CD1c-positive myeloid dendritic cell (primary cell): ENCODE data around the gene CDH13.

Experiments
- DNase-seq: peaks from one replicate; pipeline ENCODE4 v3.0.0-alpha.2; 2016; ENCODE audit errors: extremely low spot score

CDH13 gene

GRCh38 chr16:82626791-82627261 is at the start of gene CDH13:
TSS of gene CDH13 (plus strand) at chr16:82626969.
- no peak for DNase-seq

DNA sequence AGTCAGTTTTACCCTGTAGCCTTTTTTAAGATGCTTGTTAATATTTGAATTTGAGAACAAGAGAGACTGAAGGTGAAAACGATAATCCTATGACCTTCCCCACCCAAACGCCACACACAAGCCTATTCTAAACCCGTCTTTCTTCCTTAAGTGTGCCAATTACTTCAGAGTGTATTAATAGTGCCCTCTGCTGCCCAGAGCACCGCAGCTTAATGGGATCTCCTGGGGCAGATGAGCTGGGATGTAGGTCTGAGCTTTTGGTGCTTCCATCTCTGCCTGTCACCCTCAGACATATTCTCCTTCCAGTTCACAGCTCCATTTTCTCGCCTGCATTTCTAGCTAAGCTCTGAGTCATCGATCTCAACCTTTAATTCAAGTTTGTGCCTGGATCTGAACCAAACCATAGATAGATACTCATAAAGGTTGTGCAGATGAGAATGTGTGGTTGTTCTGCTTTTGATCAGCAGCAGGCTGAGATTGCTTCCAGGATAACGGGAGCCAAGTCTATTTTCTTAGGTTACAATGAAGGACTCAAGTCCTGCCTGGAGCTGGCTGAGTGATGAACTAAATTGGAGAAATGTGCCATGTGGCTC is 46.4 kb upstream of the CDH13 start:
- no peak for DNase-seq

DNA sequence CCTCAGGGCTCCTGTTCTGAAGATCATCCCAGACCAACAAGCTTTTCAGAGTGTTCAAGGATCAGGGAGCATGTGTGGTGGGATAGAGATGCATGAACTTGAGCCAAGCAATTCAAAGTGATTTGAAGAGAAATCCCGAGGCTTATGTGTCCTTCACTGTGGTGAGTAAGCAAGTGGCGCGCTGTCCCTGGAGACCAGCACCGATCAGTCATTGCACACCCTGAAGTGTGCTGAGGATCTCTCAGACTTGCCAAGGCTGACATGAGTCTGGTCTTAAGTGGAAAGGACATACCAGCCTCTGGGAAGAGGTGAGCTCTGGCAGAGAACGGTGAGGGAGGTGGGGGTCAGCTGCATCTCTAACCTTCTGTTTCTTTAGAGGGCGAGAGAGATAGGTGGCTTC is 43.8 kb upstream of the CDH13 start:
- no peak for DNase-seq

- DNase-seq, result no peak
Measured at GRCh38 chr16:82583422-82583821, 43.3 kb upstream of the CDH13 start.

- no peak for DNase-seq
Measured at GRCh38 chr16:82584553-82585152, 42.1 kb upstream of the CDH13 start.

DNA sequence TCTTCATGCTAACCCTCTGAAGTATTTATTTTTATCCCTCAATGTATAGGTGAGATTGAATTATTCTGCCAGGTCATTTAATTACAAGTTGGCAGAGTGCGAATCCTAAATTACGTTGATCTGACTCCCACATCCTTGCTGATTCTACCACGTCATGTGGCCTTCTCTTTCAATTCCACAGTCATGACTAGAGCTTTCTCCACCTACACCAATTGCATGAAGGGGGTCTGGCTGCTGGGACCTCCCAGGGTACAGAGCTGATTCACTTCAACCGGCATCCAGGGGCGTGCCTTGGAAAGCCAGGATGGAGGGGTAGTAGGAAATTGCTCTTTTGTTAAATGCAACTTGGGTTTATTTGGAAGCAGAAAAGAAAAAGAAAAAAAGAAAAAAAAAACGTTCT is 41.1 kb upstream of the CDH13 start:
- no peak for DNase-seq

DNA sequence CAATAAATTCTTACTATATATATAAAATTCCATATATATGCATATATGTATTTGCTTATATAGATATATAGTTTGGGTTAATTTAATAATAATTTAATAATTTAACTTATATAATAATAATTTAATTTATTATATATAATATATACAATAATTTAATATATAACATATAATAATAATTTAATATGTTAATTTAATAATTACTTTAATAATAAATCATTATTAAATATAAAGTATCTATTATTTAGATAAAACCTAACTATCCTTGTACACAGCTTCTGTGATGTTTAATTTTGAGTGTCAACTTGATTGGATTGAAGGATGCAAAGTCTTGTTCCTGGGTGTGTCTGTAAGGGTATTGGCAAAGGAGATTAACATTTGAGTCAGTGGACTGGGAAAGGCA is 40.6 kb upstream of the CDH13 start:
- no peak for DNase-seq

GRCh38 chr16:82587289-82587688 is 39.5 kb upstream of the CDH13 start:
- DNase-seq, result no peak

- DNase-seq, result no peak
Measured at GRCh38 chr16:82589407-82589806, 37.4 kb upstream of the CDH13 start.

GRCh38 chr16:82594114-82594513 is 32.7 kb upstream of the CDH13 start:
- DNase-seq, result no peak

DNA sequence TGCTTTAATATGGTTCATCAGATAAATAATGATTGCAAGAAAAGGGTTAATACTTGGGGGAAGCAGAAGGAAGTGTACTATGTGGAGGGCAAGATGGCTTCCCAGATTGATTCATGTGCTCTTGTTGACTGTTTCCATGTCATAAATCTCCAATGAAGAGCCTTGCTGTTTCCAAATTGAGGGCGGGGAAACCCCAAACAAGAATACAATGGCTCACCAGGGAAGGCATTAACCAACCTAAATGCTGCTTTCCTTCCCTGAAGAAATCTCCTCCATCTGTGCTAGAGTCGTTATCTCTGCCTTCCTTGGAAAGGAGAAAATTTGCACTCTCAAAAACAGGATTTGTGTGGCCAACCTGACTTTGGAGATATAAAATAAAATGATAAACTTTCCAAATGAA is 28.0 kb upstream of the CDH13 start:
- no peak for DNase-seq

DNA sequence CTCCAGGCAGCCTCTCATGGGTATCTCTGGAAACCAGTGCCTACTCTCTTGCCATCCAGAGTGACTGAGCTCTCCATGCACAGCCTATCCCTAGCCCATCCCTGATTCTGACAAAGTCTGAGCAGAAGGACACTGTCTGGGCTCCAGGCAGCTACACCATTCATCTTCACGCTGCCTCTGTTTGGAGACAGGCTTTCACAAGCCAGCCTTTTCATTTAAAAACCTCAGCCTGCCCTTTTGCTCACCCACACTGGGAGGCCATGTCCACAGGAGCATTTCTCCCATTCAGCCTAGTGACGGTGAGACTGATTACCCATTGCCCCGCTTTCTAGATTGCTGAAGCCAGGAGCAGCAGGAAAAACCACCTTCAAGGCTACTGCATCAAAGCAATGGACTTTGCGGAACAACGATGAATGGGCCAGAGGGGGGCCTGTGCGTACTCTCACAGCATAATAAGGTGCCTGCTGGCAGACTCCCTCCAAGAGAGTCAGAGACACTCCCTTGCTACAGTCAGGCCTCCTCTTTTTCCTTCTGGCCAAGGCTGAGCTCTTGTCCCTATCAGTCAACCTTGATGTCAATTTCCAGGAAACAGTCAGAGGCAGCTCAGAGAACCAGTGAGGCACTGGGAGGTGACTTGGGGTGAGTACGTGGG is 24.7 kb upstream of the CDH13 start:
- no peak for DNase-seq

- no peak for DNase-seq
Measured at GRCh38 chr16:82603784-82604411, 22.9 kb upstream of the CDH13 start.

DNA sequence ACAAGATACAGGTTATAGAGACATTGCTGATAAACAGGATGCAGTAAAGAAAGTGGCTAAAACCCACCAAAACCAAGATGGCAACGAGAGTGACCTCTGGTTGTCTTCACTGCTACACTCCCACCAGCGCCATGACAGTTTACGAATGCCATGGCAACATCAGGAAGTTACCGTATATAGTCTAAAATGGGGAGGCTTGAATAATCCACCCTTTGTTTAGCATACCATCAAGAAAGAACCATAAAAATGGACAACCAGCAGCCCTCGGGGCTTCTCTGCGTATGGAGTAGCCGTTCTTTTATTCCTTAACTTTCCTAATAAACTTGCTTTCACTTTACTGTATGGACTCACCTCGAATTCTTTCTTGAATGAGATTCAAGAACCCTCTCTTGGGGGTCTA is 21.7 kb upstream of the CDH13 start:
- DNase-seq, result no peak

GRCh38 chr16:82605863-82606620 is 20.7 kb upstream of the CDH13 start:
- DNase-seq, result no peak

GRCh38 chr16:82609140-82609539 is 17.6 kb upstream of the CDH13 start:
- DNase-seq, result no peak

- DNase-seq, result no peak
Measured at GRCh38 chr16:82612263-82612662, 14.5 kb upstream of the CDH13 start.

DNA sequence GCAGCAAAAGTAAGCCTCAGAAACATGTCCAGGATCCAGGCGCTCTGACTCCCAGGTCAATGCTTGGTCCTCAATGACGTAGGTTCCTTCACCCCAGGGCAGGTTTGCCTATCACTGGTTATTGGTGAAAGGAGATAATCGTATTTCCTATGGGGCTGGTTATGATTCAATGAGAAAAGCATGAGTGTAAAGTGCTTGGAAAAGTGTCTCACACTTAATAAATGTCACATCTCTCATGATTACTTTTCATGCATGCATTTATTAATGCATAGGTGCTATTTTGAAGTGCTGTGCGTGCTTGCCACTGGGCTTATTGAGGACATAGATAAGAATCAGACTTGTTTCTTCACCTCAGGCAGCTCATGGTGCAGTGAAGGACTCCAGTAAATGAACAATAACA is 10.4 kb upstream of the CDH13 start:
- no peak for DNase-seq

GRCh38 chr16:82621781-82622180 is 5.0 kb upstream of the CDH13 start:
- no peak for DNase-seq

DNA sequence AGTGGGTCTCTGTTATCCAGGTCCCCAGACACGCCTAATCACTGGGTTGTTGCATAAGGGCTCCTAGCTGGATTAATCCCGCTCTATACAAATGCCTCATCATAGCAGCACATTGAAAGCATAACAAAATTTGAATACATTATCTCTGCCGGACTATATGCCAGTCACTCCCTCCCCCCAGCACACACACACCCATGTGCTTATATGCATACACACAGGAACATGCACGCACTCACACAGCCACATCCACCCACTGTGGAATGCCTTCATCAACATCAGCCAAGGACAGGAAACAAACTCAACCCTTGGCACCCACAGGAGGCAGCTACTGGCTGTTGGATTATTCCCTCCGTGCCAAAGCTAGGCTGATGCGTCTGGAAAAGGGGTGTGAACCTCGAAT is 3.5 kb upstream of the CDH13 start:
- no peak for DNase-seq

GRCh38 chr16:82625066-82625968 is 1.5 kb upstream of the CDH13 start:
- DNase-seq, result no peak
